ENCODE results near the gene ZBP1. TPM values are rescaled to one million over a fixed set of nuclear protein-coding genes. Genes with fewer than 3 reads are reported as not detected.

ZBP1 gene
- total RNA-seq, 1 donor from 2014 or later: not detected

DNA sequence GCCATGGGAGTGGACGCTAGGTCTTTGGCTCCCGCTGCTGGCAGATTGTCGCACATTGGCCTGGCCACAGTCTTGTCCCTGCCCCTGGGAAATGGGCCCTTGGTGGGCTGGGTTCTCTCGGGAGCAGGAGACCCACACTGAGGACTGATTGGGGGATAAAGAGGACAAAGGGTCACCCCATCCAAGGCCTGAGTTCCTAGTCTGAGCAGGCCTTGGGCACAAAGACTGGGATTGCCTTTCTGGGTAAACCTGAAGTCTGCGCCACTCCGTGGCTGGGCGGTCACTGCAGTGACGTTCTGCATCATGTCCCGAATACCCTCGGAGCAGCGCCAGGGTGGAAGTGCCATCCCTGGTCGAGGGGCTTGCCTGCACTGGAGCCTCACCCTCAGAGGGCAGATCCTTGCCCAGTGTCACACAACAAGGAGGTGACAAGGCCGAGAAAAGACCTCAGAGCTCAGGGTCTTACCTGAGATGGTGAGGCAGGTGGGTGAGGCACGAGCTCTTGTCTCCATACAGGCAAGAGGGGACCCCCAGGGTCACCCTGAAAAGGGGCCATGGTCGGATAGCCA, 36.1 kb upstream of the ZBP1 start:
- Mint-ChIP-seq H3K27me3 (ENCODE audit: low read depth) (no peaks in the 10 kb centered on the region), H3K9me3 (no peaks in the 10 kb centered on the region), H3K4me3 (no peak overlapping the region), H3K4me1 (peaks cover 8% of the 10 kb centered on the region), H3K36me3 (peaks cover 11% of the 10 kb centered on the region), H3K27ac (no peak overlapping the region)
- TF ChIP-seq, protein P1, sequence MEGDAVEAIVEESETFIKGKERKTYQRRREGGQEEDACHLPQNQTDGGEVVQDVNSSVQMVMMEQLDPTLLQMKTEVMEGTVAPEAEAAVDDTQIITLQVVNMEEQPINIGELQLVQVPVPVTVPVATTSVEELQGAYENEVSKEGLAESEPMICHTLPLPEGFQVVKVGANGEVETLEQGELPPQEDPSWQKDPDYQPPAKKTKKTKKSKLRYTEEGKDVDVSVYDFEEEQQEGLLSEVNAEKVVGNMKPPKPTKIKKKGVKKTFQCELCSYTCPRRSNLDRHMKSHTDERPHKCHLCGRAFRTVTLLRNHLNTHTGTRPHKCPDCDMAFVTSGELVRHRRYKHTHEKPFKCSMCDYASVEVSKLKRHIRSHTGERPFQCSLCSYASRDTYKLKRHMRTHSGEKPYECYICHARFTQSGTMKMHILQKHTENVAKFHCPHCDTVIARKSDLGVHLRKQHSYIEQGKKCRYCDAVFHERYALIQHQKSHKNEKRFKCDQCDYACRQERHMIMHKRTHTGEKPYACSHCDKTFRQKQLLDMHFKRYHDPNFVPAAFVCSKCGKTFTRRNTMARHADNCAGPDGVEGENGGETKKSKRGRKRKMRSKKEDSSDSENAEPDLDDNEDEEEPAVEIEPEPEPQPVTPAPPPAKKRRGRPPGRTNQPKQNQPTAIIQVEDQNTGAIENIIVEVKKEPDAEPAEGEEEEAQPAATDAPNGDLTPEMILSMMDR (IDR thresholded peaks at IDR 0.05; ENCODE audit: unreplicated experiment): no peak
- no peak for DNase-seq (ENCODE audit: low spot score in 2 of 2, unreplicated experiment in 2 of 2)

DNA sequence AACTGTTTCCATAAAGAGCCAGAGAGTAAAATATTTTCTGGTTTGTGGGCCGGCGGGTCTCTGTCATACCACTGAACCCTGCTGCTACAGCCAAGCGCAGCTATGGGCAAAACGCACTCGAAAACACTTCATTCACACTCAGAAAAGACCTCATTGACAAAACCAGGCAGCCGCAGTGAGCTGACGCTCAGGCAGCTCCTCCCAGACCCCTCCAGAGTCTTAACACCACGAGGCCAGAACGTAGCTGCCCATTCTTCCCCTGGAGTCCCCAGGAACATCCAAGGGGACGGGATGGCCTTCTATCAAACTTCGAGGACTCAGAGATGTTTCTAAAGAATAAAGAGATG, 35.6 kb upstream of the ZBP1 start:
- Mint-ChIP-seq H3K27ac (no peak overlapping the region), H3K4me1 (peaks cover 8% of the 10 kb centered on the region), H3K4me3 (no peak overlapping the region), H3K27me3 (ENCODE audit: low read depth) (no peaks in the 10 kb centered on the region), H3K9me3 (no peaks in the 10 kb centered on the region), H3K36me3 (peaks cover 14% of the 10 kb centered on the region)
- DNase-seq (ENCODE audit: low spot score in 2 of 2, unreplicated experiment in 2 of 2): no peak
- TF ChIP-seq, protein P1 (IDR thresholded peaks at IDR 0.05; ENCODE audit: unreplicated experiment): no peak

DNA sequence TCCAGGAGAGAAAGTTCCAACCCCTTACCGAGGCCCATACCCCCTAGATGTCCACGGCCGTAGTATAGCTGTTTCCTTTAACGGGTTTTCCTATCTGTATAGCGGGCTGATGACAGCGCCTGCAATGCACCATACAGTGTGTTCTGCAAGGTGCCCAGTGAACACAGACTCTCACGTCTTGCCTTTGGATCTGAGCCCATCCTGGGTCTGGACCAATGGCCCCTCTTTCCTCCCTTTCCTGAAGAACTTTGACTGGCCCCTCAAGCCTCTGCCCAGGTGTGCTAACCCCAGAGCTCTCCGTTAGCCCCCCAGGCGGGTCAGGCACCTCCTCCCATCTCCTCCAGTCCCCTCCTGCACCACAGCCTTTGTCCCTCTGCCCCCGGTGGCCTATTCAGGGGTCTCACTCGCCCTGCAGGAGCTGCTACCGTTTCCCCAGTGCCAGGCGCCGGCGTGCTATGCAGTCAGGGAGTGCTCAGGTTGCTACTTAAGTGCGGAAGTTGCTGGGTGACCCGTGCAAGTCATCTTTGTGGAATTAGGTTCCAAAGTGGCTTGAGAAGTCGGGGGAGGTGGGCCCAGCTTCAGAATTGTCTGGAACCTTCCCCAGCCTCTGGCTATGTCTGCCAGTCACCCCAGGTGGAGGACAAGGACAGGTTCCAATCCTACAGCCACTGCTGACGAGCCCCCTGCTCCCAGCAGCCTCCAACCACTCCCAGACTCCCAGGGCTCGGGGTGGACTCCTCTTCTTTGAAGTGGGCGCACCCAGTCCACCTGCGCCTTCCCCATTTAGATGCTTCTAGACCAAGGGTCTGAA, 35.0 kb upstream of the ZBP1 start:
- TF ChIP-seq, protein P1 (IDR thresholded peaks at IDR 0.05; ENCODE audit: unreplicated experiment): no peak
- no peak overlapping the region for H3K4me3 Mint-ChIP-seq
- no peaks in the 10 kb centered on the region for H3K27me3 Mint-ChIP-seq (ENCODE audit: low read depth)
- DNase-seq (ENCODE audit: low spot score in 2 of 2, unreplicated experiment in 2 of 2): peak in 1 of 2 experiments; percentile 33
- peak overlapping the region; percentile 17 for H3K27ac Mint-ChIP-seq
- H3K36me3 Mint-ChIP-seq: peaks cover 20% of the 10 kb centered on the region
- H3K4me1 Mint-ChIP-seq: peaks cover 8% of the 10 kb centered on the region
- no peaks in the 10 kb centered on the region for H3K9me3 Mint-ChIP-seq

DNA sequence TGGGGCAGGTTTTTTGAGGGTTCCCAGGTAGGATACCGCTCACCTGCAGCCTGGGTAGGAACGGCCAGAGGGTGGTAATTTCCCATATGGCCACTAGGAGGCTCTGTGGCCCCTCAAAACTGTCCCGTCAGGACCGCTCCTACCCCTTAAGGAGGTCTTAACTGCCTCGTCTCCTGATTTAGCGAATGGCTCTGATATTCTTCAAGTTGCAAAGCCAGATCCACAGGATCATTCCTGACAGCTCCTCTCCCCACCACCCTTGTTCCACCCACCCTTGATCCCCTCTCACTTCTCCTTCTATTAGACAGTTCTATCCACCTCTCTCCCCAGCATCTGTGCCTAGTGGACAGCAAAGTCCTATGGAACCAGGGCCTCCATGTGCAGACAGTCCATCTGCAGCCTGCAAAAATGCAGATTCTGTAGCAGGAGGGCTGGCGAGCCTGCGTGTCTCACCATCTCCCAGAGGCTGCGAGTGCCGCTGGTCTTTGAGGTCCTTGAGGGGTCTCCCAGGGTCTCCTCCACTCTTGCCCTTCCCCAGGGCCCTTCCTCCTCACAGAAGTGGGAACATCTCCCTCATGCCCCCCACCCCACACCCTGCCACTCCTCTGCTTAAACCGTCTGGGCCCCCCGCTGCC, 34.3 kb upstream of the ZBP1 start:
- H3K36me3 Mint-ChIP-seq: peaks cover 27% of the 10 kb centered on the region
- H3K4me3 Mint-ChIP-seq: no peak overlapping the region
- H3K27me3 Mint-ChIP-seq (ENCODE audit: low read depth): no peaks in the 10 kb centered on the region
- DNase-seq (ENCODE audit: low spot score in 2 of 2, unreplicated experiment in 2 of 2): peak in 1 of 2 experiments; percentile 72
- H3K27ac Mint-ChIP-seq: no peak overlapping the region
- H3K9me3 Mint-ChIP-seq: no peaks in the 10 kb centered on the region
- TF ChIP-seq, protein P1 (IDR thresholded peaks at IDR 0.05; ENCODE audit: unreplicated experiment): peak; percentile 91
- peaks cover 8% of the 10 kb centered on the region for H3K4me1 Mint-ChIP-seq

DNA sequence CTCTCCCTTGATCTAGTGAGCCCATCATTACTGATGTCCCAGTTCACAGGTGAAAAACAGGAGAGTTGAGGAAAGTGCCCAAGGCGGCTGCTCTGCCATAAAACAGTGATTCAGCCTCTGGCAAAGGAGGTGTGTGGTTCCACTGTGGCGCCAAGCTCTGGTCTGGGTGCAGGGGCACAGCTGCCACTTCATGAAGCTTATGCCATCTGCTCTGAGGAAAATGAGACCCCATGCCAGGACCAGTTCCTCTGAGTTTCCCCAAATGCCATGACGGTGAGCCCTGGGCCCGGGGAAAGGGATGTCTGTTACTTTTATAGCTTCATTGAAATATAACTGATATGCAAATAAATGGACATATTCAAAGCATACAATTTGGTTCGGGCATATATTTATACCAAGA, 33.7 kb upstream of the ZBP1 start:
- Mint-ChIP-seq H3K9me3 (no peaks in the 10 kb centered on the region), H3K4me3 (no peak overlapping the region), H3K4me1 (peaks cover 8% of the 10 kb centered on the region), H3K36me3 (peaks cover 30% of the 10 kb centered on the region), H3K27me3 (ENCODE audit: low read depth) (no peaks in the 10 kb centered on the region), H3K27ac (no peak overlapping the region)
- DNase-seq (ENCODE audit: low spot score in 2 of 2, unreplicated experiment in 2 of 2): peak in 1 of 2 experiments; percentile 25
- TF ChIP-seq, protein P1 (IDR thresholded peaks at IDR 0.05; ENCODE audit: unreplicated experiment): no peak

Measured in mesothelial cell of epicardium (in vitro differentiated cells).